GM15510 (cell line): ENCODE data around the gene HAPLN1.

ENCODE experiments used
- POLR2A ChIP-seq: IDR thresholded peaks from 3 replicates; pipeline ENCODE4 v1.6.1; 2011; ENCODE audit warnings: borderline replicate concordance; ENCODE audit not compliant: insufficient read length; ENCODE audit errors: extremely low read depth

HAPLN1 gene

GRCh38 chr5:83683836-83684235, 36.8 kb downstream of the HAPLN1 start:
- TF ChIP-seq POLR2A = no peak

GRCh38 chr5:83672646-83673045, 48.0 kb downstream of the HAPLN1 start:
- TF ChIP-seq POLR2A = no peak

GRCh38 chr5:83672158-83672557, 48.5 kb downstream of the HAPLN1 start:
- no peak for TF ChIP-seq POLR2A

DNA sequence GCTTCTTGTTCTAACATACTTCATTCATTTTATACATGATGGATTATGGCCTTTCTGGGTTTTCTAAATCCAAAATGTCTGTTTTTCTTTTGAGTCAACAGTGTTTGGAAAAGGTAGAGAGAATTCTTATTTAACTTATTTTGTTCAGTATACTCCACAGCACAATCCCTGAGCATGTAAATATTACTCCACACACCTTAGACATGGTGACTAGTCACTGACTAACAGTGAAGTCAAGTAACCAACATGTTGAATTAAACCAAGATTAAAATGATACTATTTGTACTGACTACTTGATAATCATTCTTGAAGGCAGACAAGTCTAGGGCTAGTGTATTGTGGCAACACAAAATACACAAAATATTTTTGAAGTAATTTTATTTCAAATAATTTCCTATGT, 55.0 kb downstream of the HAPLN1 start:
- TF ChIP-seq POLR2A = no peak

GRCh38 chr5:83662558-83662957, 58.1 kb downstream of the HAPLN1 start:
- TF ChIP-seq POLR2A = no peak

- TF ChIP-seq POLR2A = no peak
These were observed 62.7 kb downstream of the HAPLN1 start for GRCh38 chr5:83657807-83658525.

DNA sequence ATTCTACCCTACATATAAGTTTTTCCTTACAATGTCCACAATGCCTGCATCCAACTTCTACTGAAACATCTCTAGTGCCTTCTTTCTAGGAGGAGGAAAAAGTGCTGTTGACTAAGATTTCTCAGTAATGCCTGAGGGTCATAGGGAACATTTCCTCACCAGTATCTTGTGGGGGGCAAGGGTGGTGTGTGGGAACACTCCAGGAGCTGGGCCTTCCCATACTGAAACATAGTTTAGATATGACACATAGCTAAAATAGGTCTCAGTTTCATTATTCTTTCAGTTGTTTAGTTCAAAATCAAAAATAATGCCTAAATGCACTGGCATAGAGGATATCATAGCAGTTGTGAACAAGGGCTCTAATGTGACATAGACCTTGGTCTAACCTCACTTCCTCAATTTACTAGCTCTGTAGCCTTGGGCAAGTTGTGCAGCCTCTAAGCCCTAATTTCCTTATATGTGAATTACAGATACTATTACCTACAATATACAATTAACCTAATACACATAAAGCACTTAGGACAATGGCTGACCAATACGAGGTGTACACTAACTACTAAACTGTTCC, 66.1 kb downstream of the HAPLN1 start:
- no peak for TF ChIP-seq POLR2A

GRCh38 chr5:83653669-83654068, 67.0 kb downstream of the HAPLN1 start:
- no peak for TF ChIP-seq POLR2A

GRCh38 chr5:83645936-83646335, 74.7 kb downstream of the HAPLN1 start:
- no peak for TF ChIP-seq POLR2A

DNA sequence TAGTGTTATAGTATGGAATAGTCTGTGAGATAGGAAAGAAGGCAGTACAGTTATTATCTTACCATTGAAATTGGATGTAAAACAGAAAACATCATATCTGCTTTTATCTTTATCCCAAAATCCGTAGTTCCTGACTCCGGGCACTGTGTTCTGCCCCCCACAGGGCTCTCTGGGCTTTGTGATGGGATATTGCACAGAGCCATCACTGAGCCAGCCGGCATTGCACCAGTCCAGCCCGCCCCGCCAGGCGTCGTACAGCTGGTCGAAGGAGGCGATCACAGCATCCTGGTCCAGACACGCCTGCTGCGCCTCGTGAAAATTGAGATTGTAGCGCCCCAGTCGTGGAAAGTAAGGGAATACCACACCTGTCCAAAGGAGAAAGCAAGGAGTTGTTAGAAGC, 76.4 kb downstream of the HAPLN1 start:
- TF ChIP-seq POLR2A = no peak

GRCh38 chr5:83641946-83642345, 78.7 kb downstream of the HAPLN1 start:
- TF ChIP-seq POLR2A = no peak

- TF ChIP-seq POLR2A = no peak
These were observed 80.7 kb downstream of the HAPLN1 start for GRCh38 chr5:83639911-83640310.

DNA sequence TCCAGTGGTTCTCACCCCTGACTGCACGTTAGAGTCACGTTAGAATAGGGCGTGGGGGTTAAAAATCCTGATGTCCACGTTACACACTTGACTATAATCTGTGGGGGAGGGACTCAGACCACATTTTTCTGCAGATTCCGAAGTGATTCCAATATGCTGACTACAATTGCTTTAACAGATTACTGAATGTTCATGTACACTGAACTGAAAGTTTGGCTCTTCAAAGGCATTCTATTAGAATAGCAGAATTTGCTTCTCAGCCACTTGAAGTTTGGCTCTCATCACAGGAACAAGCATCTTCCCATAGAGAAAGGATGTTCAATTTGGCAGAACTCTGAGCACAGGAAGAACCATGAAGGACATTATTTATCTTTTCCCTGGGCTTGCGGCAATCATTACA, 84.5 kb downstream of the HAPLN1 start:
- TF ChIP-seq POLR2A = no peak

GRCh38 chr5:83633285-83633684, 87.4 kb downstream of the HAPLN1 start:
- no peak for TF ChIP-seq POLR2A

GRCh38 chr5:83632874-83633273, 87.8 kb downstream of the HAPLN1 start:
- no peak for TF ChIP-seq POLR2A

GRCh38 chr5:83628360-83628759, 92.3 kb downstream of the HAPLN1 start:
- TF ChIP-seq POLR2A = no peak
